HepG2 (cell line): ENCODE data around the gene FIZ1. TPM values are rescaled to one million over a fixed set of nuclear protein-coding genes. Genes with fewer than 3 reads are reported as not detected.

ENCODE experiments used
- CHD2 ChIP-seq: IDR thresholded peaks from 2 replicates; pipeline ENCODE4 v1.6.1; 2011; ENCODE audit warnings: low read depth, low read length, improper control_type of control experiment
- ESRRA ChIP-seq: sonication (generic); formaldehyde crosslinking; IDR thresholded peaks from 2 replicates; pipeline ENCODE4 v1.5.1; 2020; ENCODE audit warnings: mild to moderate bottlenecking, low read depth, missing genetic modification reagents
- IKZF5 ChIP-seq: IDR thresholded peaks from 2 replicates; pipeline ENCODE4 v1.6.1; 2018; ENCODE audit warnings: missing genetic modification reagents, mild to moderate bottlenecking, missing compliant biosample characterization
- KAT7 ChIP-seq: IDR thresholded peaks from 2 replicates; pipeline ENCODE4 v1.6.1; 2018; ENCODE audit warnings: borderline replicate concordance, missing compliant biosample characterization
- MXD4 ChIP-seq: IDR thresholded peaks from 2 replicates; pipeline ENCODE4 v1.6.1; 2016; ENCODE audit warnings: mild to moderate bottlenecking, missing biosample characterization, missing genetic modification reagents
- NR3C1 ChIP-seq: sonication (generic); formaldehyde crosslinking; IDR thresholded peaks from 2 replicates; pipeline ENCODE4 v1.4.0; 2020; ENCODE audit warnings: missing genetic modification reagents
- POGZ ChIP-seq: sonication (generic); formaldehyde crosslinking; IDR thresholded peaks from 2 replicates; pipeline ENCODE4 v1.4.0; 2020; ENCODE audit warnings: mild to moderate bottlenecking, missing genetic modification reagents
- REL ChIP-seq: sonication (generic); formaldehyde crosslinking; conservative IDR thresholded peaks from 2 replicates; pipeline ENCODE4 v1.8.0; 2022; ENCODE audit warnings: mild to moderate bottlenecking, missing genetic modification reagents, moderate library complexity
- SP1 ChIP-seq, 2 experiments: fragments of 450-650 bp in 1 of 2; sonication (generic) in 1 of 2; formaldehyde crosslinking in 1 of 2; IDR thresholded peaks; 2 replicates each; pipeline versions ENCODE4 v1.4.0 to v1.6.1; 2016 to 2020; ENCODE audit warnings: missing genetic modification reagents in 1 of 2
- YY1 ChIP-seq: IDR thresholded peaks from 2 replicates; pipeline ENCODE4 v1.6.1; 2011; ENCODE audit warnings: low read length, low read depth, moderate library complexity, mild to moderate bottlenecking; ENCODE audit not compliant: insufficient read depth, insufficient replicate concordance
- ZNF546 ChIP-seq: sonication (generic); formaldehyde crosslinking; conservative IDR thresholded peaks from 2 replicates; pipeline ENCODE4 v1.8.1; 2023; ENCODE audit warnings: mild to moderate bottlenecking, missing genetic modification reagents
- ZNF564 ChIP-seq: sonication (generic); formaldehyde crosslinking; IDR thresholded peaks from 2 replicates; pipeline ENCODE4 v1.8.1; 2023; ENCODE audit warnings: mild to moderate bottlenecking, missing genetic modification reagents
- ZNF614 ChIP-seq: IDR thresholded peaks from 2 replicates; pipeline ENCODE4 v1.6.1; 2018; ENCODE audit warnings: missing biosample characterization, missing genetic modification reagents, inconsistent platforms, borderline replicate concordance
- ZNF652 ChIP-seq: IDR thresholded peaks from 2 replicates; pipeline ENCODE4 v1.6.1; 2016; ENCODE audit warnings: low read depth, borderline replicate concordance
- polyA plus RNA-seq, 8 experiments: library from polyadenylated mRNA; depleted of rRNA in 3 of 8; stranded (reverse) in 7 of 8; unstranded in 1 of 8; fragments of >200 nt; fragmentation: Illumina TruSeq in 4 of 8; extraction: Trizol in 4 of 8; gene quantifications; 2 replicates each; pipeline versions ENCODE4 v1.2.1 to v1.2.3, GENCODE V29; 2011 to 2016; ENCODE audit warnings: low read depth in 4 of 8, missing spikeins in 1 of 8, mixed read lengths in 1 of 8; ENCODE audit not compliant: insufficient read depth in 1 of 8
- total RNA-seq, 5 experiments: library from RNA; depleted of rRNA; stranded (reverse); fragments of >200 nt; fragmentation: Illumina TruSeq; extraction: Trizol; gene quantifications; 2 replicates each; pipeline ENCODE4 v1.2.3, GENCODE V29; 2016; ENCODE audit warnings: low read depth in 1 of 5
- TF ChIP-seq, protein P1 (sequence below): sonication (generic); formaldehyde crosslinking; IDR thresholded peaks from 2 replicates; pipeline ENCODE4 v1.4.0; 2020; ENCODE audit warnings: low read depth, missing genetic modification reagents
- TF ChIP-seq, protein P2 (sequence below): sonication (generic); formaldehyde crosslinking; IDR thresholded peaks from 2 replicates; pipeline ENCODE4 v1.9.0; 2021; ENCODE audit warnings: missing genetic modification reagents, borderline replicate concordance
- TF ChIP-seq, protein P3 (sequence below): sonication (generic); formaldehyde crosslinking; IDR thresholded peaks from 2 replicates; pipeline ENCODE4 v1.8.0; 2022; ENCODE audit warnings: mild to moderate bottlenecking, missing genetic modification reagents
- TF ChIP-seq, protein P4 (sequence below): sonication (generic); formaldehyde crosslinking; IDR thresholded peaks from 2 replicates; pipeline ENCODE4 v1.8.0; 2022; ENCODE audit warnings: missing genetic modification reagents, low read depth, mild to moderate bottlenecking, borderline replicate concordance
- TF ChIP-seq, protein P5 (sequence below): IDR thresholded peaks from 2 replicates; pipeline ENCODE4 v1.6.1; 2016; ENCODE audit warnings: mild to moderate bottlenecking

The FIZ1 gene
- total and polyA plus RNA-seq, 2 of the 13 experiments (the other 11 are each of a cell fraction or from before 2014, with no cell fraction given): 3.6 to 5.9 TPM

GRCh38 chr19:55598719-55599467, 424 bp downstream of the FIZ1 start (continued):
- TF ChIP-seq, protein P1, sequence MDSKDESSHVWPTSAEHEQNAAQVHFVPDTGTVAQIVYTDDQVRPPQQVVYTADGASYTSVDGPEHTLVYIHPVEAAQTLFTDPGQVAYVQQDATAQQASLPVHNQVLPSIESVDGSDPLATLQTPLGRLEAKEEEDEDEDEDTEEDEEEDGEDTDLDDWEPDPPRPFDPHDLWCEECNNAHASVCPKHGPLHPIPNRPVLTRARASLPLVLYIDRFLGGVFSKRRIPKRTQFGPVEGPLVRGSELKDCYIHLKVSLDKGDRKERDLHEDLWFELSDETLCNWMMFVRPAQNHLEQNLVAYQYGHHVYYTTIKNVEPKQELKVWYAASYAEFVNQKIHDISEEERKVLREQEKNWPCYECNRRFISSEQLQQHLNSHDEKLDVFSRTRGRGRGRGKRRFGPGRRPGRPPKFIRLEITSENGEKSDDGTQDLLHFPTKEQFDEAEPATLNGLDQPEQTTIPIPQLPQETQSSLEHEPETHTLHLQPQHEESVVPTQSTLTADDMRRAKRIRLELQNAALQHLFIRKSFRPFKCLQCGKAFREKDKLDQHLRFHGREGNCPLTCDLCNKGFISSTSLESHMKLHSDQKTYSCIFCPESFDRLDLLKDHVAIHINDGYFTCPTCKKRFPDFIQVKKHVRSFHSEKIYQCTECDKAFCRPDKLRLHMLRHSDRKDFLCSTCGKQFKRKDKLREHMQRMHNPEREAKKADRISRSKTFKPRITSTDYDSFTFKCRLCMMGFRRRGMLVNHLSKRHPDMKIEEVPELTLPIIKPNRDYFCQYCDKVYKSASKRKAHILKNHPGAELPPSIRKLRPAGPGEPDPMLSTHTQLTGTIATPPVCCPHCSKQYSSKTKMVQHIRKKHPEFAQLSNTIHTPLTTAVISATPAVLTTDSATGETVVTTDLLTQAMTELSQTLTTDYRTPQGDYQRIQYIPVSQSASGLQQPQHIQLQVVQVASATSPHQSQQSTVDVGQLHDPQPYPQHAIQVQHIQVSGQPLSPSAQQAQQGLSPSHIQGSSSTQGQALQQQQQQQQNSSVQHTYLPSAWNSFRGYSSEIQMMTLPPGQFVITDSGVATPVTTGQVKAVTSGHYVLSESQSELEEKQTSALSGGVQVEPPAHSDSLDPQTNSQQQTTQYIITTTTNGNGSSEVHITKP (CRISPR knock-in tag): peak; percentile 52; the same call in 1 of the 2 replicates
- TF ChIP-seq ZNF614 (no peak; the same call in 1 of the 2 replicates), YY1 (no peak), SP1 (IDR thresholded peaks at IDR 0.05) (peak; percentile 55; the same call in 1 of the 2 replicates), SP1 (CRISPR knock-in tag; IDR thresholded peaks at IDR 0.05) (peak; percentile 83), ZNF652 (CRISPR knock-in tag) (no peak), NR3C1 (CRISPR knock-in tag) (no peak), CHD2 (no peak), KAT7 (CRISPR knock-in tag) (peak; percentile 34; the same call in 1 of the 2 replicates), REL (CRISPR knock-in tag) (no peak), POGZ (CRISPR knock-in tag) (no peak), MXD4 (CRISPR knock-in tag) (peak; percentile 52; the same call in 1 of the 2 replicates), ZNF564 (CRISPR knock-in tag) (no peak), ESRRA (CRISPR knock-in tag) (no peak), ZNF546 (no peak), IKZF5 (peak; percentile 77)
- TF ChIP-seq, protein P2, sequence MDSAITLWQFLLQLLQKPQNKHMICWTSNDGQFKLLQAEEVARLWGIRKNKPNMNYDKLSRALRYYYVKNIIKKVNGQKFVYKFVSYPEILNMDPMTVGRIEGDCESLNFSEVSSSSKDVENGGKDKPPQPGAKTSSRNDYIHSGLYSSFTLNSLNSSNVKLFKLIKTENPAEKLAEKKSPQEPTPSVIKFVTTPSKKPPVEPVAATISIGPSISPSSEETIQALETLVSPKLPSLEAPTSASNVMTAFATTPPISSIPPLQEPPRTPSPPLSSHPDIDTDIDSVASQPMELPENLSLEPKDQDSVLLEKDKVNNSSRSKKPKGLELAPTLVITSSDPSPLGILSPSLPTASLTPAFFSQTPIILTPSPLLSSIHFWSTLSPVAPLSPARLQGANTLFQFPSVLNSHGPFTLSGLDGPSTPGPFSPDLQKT (CRISPR knock-in tag): no peak
- TF ChIP-seq, protein P3, sequence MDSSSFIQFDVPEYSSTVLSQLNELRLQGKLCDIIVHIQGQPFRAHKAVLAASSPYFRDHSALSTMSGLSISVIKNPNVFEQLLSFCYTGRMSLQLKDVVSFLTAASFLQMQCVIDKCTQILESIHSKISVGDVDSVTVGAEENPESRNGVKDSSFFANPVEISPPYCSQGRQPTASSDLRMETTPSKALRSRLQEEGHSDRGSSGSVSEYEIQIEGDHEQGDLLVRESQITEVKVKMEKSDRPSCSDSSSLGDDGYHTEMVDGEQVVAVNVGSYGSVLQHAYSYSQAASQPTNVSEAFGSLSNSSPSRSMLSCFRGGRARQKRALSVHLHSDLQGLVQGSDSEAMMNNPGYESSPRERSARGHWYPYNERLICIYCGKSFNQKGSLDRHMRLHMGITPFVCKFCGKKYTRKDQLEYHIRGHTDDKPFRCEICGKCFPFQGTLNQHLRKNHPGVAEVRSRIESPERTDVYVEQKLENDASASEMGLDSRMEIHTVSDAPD (CRISPR knock-in tag): no peak
- TF ChIP-seq, protein P4, sequence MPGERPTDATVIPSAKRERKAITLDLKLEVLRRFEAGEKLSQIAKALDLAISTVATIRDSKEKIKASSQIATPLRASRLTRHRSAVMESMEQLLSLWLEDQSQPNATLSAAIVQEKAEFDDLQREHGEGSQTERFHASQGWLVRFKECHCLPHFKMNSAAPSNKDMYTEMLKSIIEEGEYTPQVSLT (CRISPR knock-in tag): no peak
- TF ChIP-seq, protein P5, sequence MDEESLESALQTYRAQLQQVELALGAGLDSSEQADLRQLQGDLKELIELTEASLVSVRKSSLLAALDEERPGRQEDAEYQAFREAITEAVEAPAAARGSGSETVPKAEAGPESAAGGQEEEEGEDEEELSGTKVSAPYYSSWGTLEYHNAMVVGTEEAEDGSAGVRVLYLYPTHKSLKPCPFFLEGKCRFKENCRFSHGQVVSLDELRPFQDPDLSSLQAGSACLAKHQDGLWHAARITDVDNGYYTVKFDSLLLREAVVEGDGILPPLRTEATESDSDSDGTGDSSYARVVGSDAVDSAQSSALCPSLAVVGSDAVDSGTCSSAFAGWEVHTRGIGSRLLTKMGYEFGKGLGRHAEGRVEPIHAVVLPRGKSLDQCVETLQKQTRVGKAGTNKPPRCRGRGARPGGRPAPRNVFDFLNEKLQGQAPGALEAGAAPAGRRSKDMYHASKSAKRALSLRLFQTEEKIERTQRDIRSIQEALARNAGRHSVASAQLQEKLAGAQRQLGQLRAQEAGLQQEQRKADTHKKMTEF (CRISPR knock-in tag): peak; percentile 95; the same call in 1 of the 2 replicates
